ENCODE data around the gene CD6. TPM values are rescaled to one million over a fixed set of nuclear protein-coding genes. Genes with fewer than 3 reads are reported as not detected.
A peak's percentile ranks its signal among the peaks of the same experiment; 100 is the strongest.

The CD6 gene
- total RNA-seq, 1 experiment from 2014 or later, result not detected

DNA sequence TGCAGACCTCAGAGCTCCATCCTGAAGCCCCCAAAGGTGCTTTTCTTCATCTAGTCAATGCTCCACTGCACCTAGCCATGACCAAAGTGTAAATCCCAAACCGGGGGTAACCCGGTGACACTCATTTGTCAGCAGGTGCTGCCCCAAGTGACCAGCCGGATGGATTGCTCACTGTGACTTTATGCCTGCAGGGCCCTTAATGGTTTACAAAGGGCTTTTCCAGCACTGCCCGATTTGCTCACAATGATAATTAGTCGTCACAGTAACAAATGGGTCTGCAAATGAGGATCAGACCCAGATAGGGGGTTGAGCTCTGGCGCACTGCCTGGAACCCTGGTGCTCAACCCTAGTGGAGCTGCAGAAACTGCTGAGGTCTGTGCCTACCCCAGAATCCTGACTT lies 85.1 kb downstream of the CD6 start:
- H4K20me1 ChIP-seq (ENCODE audit: control insufficient read depth, insufficient read depth, insufficient read length), result no peaks in the 10 kb centered on the region
- H3K9me3 ChIP-seq (ENCODE audit: control insufficient read depth, low read depth, low read length), result no peaks in the 10 kb centered on the region
- H3K23me2 ChIP-seq (ENCODE audit: insufficient read length, low read depth, low read length, poor library complexity, severe bottlenecking), result no peaks in the 10 kb centered on the region
- no peak overlapping the region for H3K23ac ChIP-seq (ENCODE audit: insufficient read length, low read depth, low read length)
- H3K4ac ChIP-seq (ENCODE audit: low read depth, low read length), result no peak overlapping the region
- no peak overlapping the region for H2BK120ac ChIP-seq (ENCODE audit: low read depth, low read length, poor library complexity, severe bottlenecking)
- no peak overlapping the region for H3K9ac ChIP-seq (ENCODE audit: extremely low read depth, insufficient read length, low read length)
- TF ChIP-seq, protein P1, sequence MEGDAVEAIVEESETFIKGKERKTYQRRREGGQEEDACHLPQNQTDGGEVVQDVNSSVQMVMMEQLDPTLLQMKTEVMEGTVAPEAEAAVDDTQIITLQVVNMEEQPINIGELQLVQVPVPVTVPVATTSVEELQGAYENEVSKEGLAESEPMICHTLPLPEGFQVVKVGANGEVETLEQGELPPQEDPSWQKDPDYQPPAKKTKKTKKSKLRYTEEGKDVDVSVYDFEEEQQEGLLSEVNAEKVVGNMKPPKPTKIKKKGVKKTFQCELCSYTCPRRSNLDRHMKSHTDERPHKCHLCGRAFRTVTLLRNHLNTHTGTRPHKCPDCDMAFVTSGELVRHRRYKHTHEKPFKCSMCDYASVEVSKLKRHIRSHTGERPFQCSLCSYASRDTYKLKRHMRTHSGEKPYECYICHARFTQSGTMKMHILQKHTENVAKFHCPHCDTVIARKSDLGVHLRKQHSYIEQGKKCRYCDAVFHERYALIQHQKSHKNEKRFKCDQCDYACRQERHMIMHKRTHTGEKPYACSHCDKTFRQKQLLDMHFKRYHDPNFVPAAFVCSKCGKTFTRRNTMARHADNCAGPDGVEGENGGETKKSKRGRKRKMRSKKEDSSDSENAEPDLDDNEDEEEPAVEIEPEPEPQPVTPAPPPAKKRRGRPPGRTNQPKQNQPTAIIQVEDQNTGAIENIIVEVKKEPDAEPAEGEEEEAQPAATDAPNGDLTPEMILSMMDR (conservative IDR thresholded peaks at IDR 0.05), result 0 out of 3 replicates have a peak, but pooled peaks have one; percentile 11
- no peak overlapping the region for H3K4me2 ChIP-seq (ENCODE audit: insufficient read depth, insufficient read length, low read length)
- no peak overlapping the region for H3K4me3 Mint-ChIP-seq
- H2BK5ac ChIP-seq (ENCODE audit: insufficient read length, low read length), result no peak overlapping the region
- no peak overlapping the region for H2AK5ac ChIP-seq (ENCODE audit: insufficient read length, low read length)
- no peak overlapping the region; the same call in 1 of the 2 replicates for H3K14ac ChIP-seq (ENCODE audit: insufficient read depth, low read length)
- no peak overlapping the region for H3K18ac ChIP-seq (ENCODE audit: insufficient read length, low read depth, low read length)
- no peaks in the 10 kb centered on the region for H3K4me1 ChIP-seq (ENCODE audit: insufficient read depth, low read length)
- H3T11ph ChIP-seq (ENCODE audit: low read length), result no peak overlapping the region
- H3K79me2 ChIP-seq (ENCODE audit: insufficient read depth, low read length), result no peaks in the 10 kb centered on the region
- H4K91ac ChIP-seq (ENCODE audit: insufficient read length, low read depth, low read length), result no peak overlapping the region
- H3K36me3 Mint-ChIP-seq (ENCODE audit: insufficient read depth in 1 of 3, low read depth in 3 of 3), result no peaks in the 10 kb centered on the region
- no peak overlapping the region; a peak in 1 of 7 replicates for H3K27ac Mint-ChIP-seq
- H2BK12ac ChIP-seq (ENCODE audit: insufficient read length, low read depth, low read length), result no peak overlapping the region
- H4K5ac ChIP-seq (ENCODE audit: insufficient read length, low read depth, low read length), result no peak overlapping the region
- no CpG with 5 or more reads among the region's 6 CpGs for WGBS (ENCODE audit: extremely low coverage, insufficient read length, low lambda C conversion rate)
- no peaks in the 10 kb centered on the region for H3K27me3 ChIP-seq (ENCODE audit: insufficient read depth, low read length)
- no peak overlapping the region for H3K56ac ChIP-seq (ENCODE audit: insufficient read length, low read depth, low read length)
- DNase-seq, result no peak
- no peak overlapping the region for H2AFZ ChIP-seq (ENCODE audit: low read length)
- H3K9me3 Mint-ChIP-seq, result no peaks in the 10 kb centered on the region
- no peak overlapping the region for H4K8ac ChIP-seq (replicated peaks; ENCODE audit: insufficient read length, low read depth, low read length)
- H2BK20ac ChIP-seq (ENCODE audit: low read depth, low read length, poor library complexity, severe bottlenecking), result no peak overlapping the region
- H3K27me3 Mint-ChIP-seq (ENCODE audit: low read depth), result peaks cover 8% of the 10 kb centered on the region
- no peaks in the 10 kb centered on the region for H3K79me1 ChIP-seq (ENCODE audit: insufficient read depth, low read depth, low read length, poor library complexity, severe bottlenecking)
- H2BK15ac ChIP-seq (ENCODE audit: low read depth, low read length), result no peak overlapping the region
- H3K27ac ChIP-seq (ENCODE audit: insufficient read length, low read depth, low read length), result no peak overlapping the region
- peaks cover 0 to 3% of the 10 kb centered on the region in 2 experiments; a peak in 1 of 4 replicates for H3K4me1 Mint-ChIP-seq

Measured in H9 (cell line).